AG09319 (cell line): ENCODE measurements around the gene TRIM29.

Experiments
- DNase-seq: peaks from one replicate; pipeline ENCODE4 v3.0.0-alpha.2; 2010; ENCODE audit warnings: low read depth; ENCODE audit errors: extremely low read depth
- CTCF ChIP-seq: IDR thresholded peaks from 2 replicates; pipeline ENCODE4 v1.5.1; 2011; ENCODE audit warnings: low read depth, mild to moderate bottlenecking, inconsistent platforms, low read length, moderate library complexity

The TRIM29 gene

GRCh38 chr11:120130176-120130980 is 7.5 kb downstream of the TRIM29 start:
- no peak for TF ChIP-seq CTCF
- no peak for DNase-seq

GRCh38 chr11:120129570-120129969 is 8.3 kb downstream of the TRIM29 start:
- no peak for TF ChIP-seq CTCF
- no peak for DNase-seq

- no peak for DNase-seq
- no peak for TF ChIP-seq CTCF
These were observed 9.4 kb downstream of the TRIM29 start for GRCh38 chr11:120128392-120129119.

GRCh38 chr11:120127236-120127635 is 10.7 kb downstream of the TRIM29 start:
- no peak for TF ChIP-seq CTCF
- no peak for DNase-seq

GRCh38 chr11:120126620-120127019 is 11.3 kb downstream of the TRIM29 start:
- DNase-seq, result no peak
- TF ChIP-seq CTCF, result no peak

GRCh38 chr11:120125509-120125908 is 12.4 kb downstream of the TRIM29 start:
- no peak for DNase-seq
- no peak for TF ChIP-seq CTCF

- no peak for TF ChIP-seq CTCF
- DNase-seq, result no peak
These were observed 12.9 kb downstream of the TRIM29 start for GRCh38 chr11:120125024-120125423.
